Activated CD8-positive, alpha-beta T cell treated with anti-CD3 and anti-CD28 coated beads for 36 hours (primary cell): ENCODE results near the gene SLC24A3. TPM values are rescaled to one million over a fixed set of nuclear protein-coding genes. Genes with fewer than 3 reads are reported as not detected.

Experiments
- ATAC-seq: fragments of 200-7000 bp; cut with Tn5 transposase; one replicate; pipeline ENCODE4 v1.10.0; 2021; ENCODE audit warnings: mild to moderate bottlenecking, moderate library complexity
- CTCF ChIA-PET: fragments of 350-600 bp; sonication (Branson Sonifier 250); formaldehyde crosslinking; loops from one replicate; lab custom pipeline; 2021; ENCODE audit warnings: antibody characterized with exemption; lab: Charles Lee
- POLR2A ChIA-PET: fragments of 350-600 bp; sonication (Branson Sonifier 250); formaldehyde crosslinking; loops from one replicate; lab custom pipeline; 2021; ENCODE audit warnings: antibody characterized with exemption; lab: Charles Lee
- DNase-seq: peaks from one replicate; pipeline ENCODE4 v3.0.0-alpha.2; 2020
- H3K27ac Mint-ChIP-seq: one replicate; pipeline ENCODE4 v1.8.0; 2021; ENCODE audit warnings: mild to moderate bottlenecking, mixed read lengths
- H3K27me3 Mint-ChIP-seq: one replicate; pipeline ENCODE4 v1.8.0; 2021; ENCODE audit warnings: mixed read lengths
- H3K36me3 Mint-ChIP-seq: one replicate; pipeline ENCODE4 v1.8.0; 2021; ENCODE audit warnings: low read depth, mixed read lengths
- H3K4me1 Mint-ChIP-seq: one replicate; pipeline ENCODE4 v1.8.0; 2021; ENCODE audit warnings: low read depth, mixed read lengths
- H3K4me3 Mint-ChIP-seq: one replicate; pipeline ENCODE4 v1.8.0; 2021; ENCODE audit warnings: mild to moderate bottlenecking, moderate library complexity, mixed read lengths
- H3K9me3 Mint-ChIP-seq: one replicate; pipeline ENCODE4 v1.8.0; 2021; ENCODE audit warnings: mixed read lengths
- CTCF ChIP-seq: fragments of 200-600 bp; IDR thresholded peaks from one replicate; pipeline ENCODE4 v1.8.0; 2022; ENCODE audit warnings: antibody characterized with exemption, mild to moderate bottlenecking
- intact Hi-C: fragments of 100-400 bp; cut with micrococcal nuclease; formaldehyde crosslinking; loops from one replicate; pipeline ENCODE4 v1.10.0; 2022
- total RNA-seq, 2 experiments: library from RNA; stranded (reverse); gene quantifications; one replicate each; pipeline ENCODE4 v1.2.3, GENCODE V29; 2021

The SLC24A3 gene
- total RNA-seq, 2 experiments from 2014 or later = not detected

- no peak overlapping the region for H3K4me3 Mint-ChIP-seq
- intact Hi-C loops = no loop called here
- H3K4me1 Mint-ChIP-seq = no peaks in the 10 kb centered on the region
- no peak for ATAC-seq
- no peaks in the 10 kb centered on the region for H3K36me3 Mint-ChIP-seq
- CTCF ChIA-PET = no interaction called here
- H3K27ac Mint-ChIP-seq = no peak overlapping the region
- H3K9me3 Mint-ChIP-seq = no peaks in the 10 kb centered on the region
- TF ChIP-seq CTCF = no peak
- no peak for DNase-seq
- H3K27me3 Mint-ChIP-seq = peaks cover 35% of the 10 kb centered on the region
- POLR2A ChIA-PET = no interaction called here
Measured at GRCh38 chr20:19760371-19760721, 547.9 kb downstream of the SLC24A3 start.

GRCh38 chr20:19761326-19761725 lies 548.9 kb downstream of the SLC24A3 start:
- DNase-seq (no peak), ATAC-seq (no peak)
- H3K36me3 Mint-ChIP-seq = no peaks in the 10 kb centered on the region
- no peaks in the 10 kb centered on the region for H3K9me3 Mint-ChIP-seq
- H3K27ac Mint-ChIP-seq = no peak overlapping the region
- H3K4me1 Mint-ChIP-seq = no peaks in the 10 kb centered on the region
- H3K27me3 Mint-ChIP-seq = peaks cover 34% of the 10 kb centered on the region
- CTCF ChIA-PET = no interaction called here
- POLR2A ChIA-PET = no interaction called here
- no peak for TF ChIP-seq CTCF
- H3K4me3 Mint-ChIP-seq = no peak overlapping the region
- intact Hi-C loops = no loop called here

- ATAC-seq = no peak
- ChIA-PET POLR2A (no interaction called here), CTCF (no interaction called here)
- Mint-ChIP-seq H3K4me1 (no peaks in the 10 kb centered on the region), H3K27ac (no peak overlapping the region), H3K4me3 (no peak overlapping the region), H3K36me3 (no peaks in the 10 kb centered on the region), H3K9me3 (no peaks in the 10 kb centered on the region), H3K27me3 (peaks cover 31% of the 10 kb centered on the region)
- TF ChIP-seq CTCF = no peak
- intact Hi-C loops = no loop called here
- DNase-seq = no peak
Measured at GRCh38 chr20:19761841-19762240, 549.4 kb downstream of the SLC24A3 start.

GRCh38 chr20:19764207-19764606 lies 551.8 kb downstream of the SLC24A3 start:
- H3K4me1 Mint-ChIP-seq = no peaks in the 10 kb centered on the region
- H3K27me3 Mint-ChIP-seq = peaks cover 22% of the 10 kb centered on the region
- no peak overlapping the region for H3K4me3 Mint-ChIP-seq
- H3K36me3 Mint-ChIP-seq = no peaks in the 10 kb centered on the region
- TF ChIP-seq CTCF = no peak
- ChIA-PET CTCF (no interaction called here), POLR2A (no interaction called here)
- no peak overlapping the region for H3K27ac Mint-ChIP-seq
- intact Hi-C loops = no loop called here
- DNase-seq = no peak
- no peaks in the 10 kb centered on the region for H3K9me3 Mint-ChIP-seq
- no peak for ATAC-seq

GRCh38 chr20:19765266-19765665 lies 552.8 kb downstream of the SLC24A3 start:
- H3K27ac Mint-ChIP-seq = no peak overlapping the region
- CTCF ChIA-PET = no interaction called here
- no peaks in the 10 kb centered on the region for H3K36me3 Mint-ChIP-seq

More at GRCh38 chr20:19765266-19765665, 552.8 kb downstream of the SLC24A3 start:
- no peak for DNase-seq
- Mint-ChIP-seq H3K27me3 (peaks cover 17% of the 10 kb centered on the region), H3K9me3 (no peaks in the 10 kb centered on the region), H3K4me1 (no peaks in the 10 kb centered on the region), H3K4me3 (no peak overlapping the region)
- POLR2A ChIA-PET = no interaction called here
- no peak for TF ChIP-seq CTCF
- intact Hi-C loops = no loop called here
- ATAC-seq = no peak
